Measurements from ENCODE around the gene FBXL13.

DNA sequence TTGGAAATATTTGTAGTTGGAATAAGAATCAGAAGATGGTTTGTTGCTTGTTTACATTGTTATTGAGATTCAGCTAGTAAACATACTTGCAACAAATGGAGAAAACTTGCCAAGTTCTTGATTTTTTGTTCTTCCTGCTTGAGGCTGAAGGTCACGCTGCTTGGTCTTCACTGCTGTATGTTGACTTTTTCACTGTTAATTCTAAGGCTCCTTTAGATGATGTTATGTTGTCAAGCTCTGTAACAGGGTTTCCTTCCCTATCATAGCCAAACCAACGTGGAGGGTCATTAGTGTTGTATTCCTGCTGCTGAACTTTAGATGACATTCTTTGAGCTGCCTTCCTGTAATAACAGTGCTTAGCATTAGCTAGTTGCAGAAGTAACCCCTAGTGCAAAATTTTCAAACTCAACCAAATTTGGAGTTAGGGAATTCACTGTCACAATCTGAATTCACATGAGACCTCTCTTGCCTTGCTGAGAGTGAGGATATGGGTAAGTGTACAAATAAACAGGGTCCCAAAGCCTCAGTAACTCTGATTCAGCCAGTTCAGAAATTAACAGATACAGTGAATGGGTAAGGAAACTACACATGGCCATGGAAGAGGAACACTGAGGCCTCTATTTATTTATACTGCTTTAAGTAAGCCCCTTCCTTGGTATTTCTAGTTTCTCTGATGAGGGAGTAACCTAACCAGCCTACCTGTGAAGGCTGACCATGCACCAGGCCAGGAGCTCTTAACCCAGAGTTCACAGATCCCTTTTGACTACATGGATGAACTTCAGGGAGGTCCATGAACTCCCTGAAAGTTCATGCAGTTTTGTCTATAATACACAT lies 261.2 kb downstream of the FBXL13 start:
- TF ChIP-seq, protein P1, sequence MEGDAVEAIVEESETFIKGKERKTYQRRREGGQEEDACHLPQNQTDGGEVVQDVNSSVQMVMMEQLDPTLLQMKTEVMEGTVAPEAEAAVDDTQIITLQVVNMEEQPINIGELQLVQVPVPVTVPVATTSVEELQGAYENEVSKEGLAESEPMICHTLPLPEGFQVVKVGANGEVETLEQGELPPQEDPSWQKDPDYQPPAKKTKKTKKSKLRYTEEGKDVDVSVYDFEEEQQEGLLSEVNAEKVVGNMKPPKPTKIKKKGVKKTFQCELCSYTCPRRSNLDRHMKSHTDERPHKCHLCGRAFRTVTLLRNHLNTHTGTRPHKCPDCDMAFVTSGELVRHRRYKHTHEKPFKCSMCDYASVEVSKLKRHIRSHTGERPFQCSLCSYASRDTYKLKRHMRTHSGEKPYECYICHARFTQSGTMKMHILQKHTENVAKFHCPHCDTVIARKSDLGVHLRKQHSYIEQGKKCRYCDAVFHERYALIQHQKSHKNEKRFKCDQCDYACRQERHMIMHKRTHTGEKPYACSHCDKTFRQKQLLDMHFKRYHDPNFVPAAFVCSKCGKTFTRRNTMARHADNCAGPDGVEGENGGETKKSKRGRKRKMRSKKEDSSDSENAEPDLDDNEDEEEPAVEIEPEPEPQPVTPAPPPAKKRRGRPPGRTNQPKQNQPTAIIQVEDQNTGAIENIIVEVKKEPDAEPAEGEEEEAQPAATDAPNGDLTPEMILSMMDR (IDR thresholded peaks at IDR 0.05; ENCODE audit: low read length), result no peak
- no peak for TF ChIP-seq EZH2 (IDR thresholded peaks at IDR 0.05; ENCODE audit: borderline replicate concordance, low read length)
